ENCODE results near the gene CNOT11.
"Not testable (repeated sequence)": the region's sequence is repeated elsewhere in the genome, so short reads cannot be mapped to it uniquely, and the experiment has no call there.

The CNOT11 gene

DNA sequence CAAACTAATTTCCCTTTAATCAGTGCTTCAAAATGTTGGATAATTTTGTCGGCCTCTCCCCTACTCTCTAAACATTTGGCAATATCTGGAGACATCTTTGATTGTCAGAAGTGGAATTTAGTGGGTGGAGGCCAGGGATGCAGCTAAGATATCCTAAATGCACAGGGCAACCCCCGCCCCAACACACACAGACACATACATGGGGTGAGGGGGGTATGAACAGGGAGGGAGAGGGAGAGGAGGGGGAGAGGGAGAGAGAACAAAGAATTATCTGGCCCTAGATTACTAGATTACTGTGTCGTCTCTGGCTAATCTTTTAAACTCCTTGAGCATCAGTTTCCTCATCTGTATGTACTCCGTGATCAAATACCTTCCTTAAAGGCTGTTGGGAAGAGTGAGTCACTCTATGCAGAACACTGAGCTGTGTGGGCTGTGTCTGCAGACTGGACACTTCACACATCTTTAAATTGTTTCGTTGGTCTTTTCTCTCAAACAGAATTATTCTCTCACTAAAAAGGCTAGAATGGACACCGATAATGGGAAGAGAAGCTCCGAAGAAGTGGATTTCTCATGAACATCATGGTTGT lies 52.9 kb downstream of the CNOT11 start:
- intact Hi-C loops (cut with DNase I) = loop anchor here (5.0 kb wide), 1 partner anchor 53 kb away; the partner anchor contains the start of gene CNOT11
- no peak for DNase-seq

- DNase-seq = no peak
- intact Hi-C loops (cut with DNase I) = loop anchor here (5.0 kb wide), 1 partner anchor 54 kb away; the partner anchor contains the start of gene CNOT11
Observed at GRCh38 chr2:101306410-101306809, 53.7 kb downstream of the CNOT11 start.

GRCh38 chr2:101307503-101307902 lies 54.8 kb downstream of the CNOT11 start:
- no peak for DNase-seq
- intact Hi-C loops (cut with DNase I) = loop anchor here (5.0 kb wide), 1 partner anchor 55 kb away; the partner anchor contains the start of gene CNOT11

GRCh38 chr2:101307950-101308431 lies 55.3 kb downstream of the CNOT11 start:
- DNase-seq = peak in 4 of 10 donors; percentile 12 to 89 (median 50)
- intact Hi-C loops (cut with DNase I) = loop anchor here (5.0 kb wide), 1 partner anchor 56 kb away; the partner anchor contains the start of gene CNOT11

- DNase-seq = peak; percentile 85 to 98 (median 89)
- intact Hi-C loops (cut with DNase I) = loop anchor here (5.0 kb wide), 1 partner anchor 56 kb away; the partner anchor contains the start of gene CNOT11
Observed at GRCh38 chr2:101308432-101309210, 55.9 kb downstream of the CNOT11 start, which contains the start of gene RNF149. RNF149 (minus strand) TSS chr2:101308701; CDS start chr2:101308588, 113 bp downstream.

DNA sequence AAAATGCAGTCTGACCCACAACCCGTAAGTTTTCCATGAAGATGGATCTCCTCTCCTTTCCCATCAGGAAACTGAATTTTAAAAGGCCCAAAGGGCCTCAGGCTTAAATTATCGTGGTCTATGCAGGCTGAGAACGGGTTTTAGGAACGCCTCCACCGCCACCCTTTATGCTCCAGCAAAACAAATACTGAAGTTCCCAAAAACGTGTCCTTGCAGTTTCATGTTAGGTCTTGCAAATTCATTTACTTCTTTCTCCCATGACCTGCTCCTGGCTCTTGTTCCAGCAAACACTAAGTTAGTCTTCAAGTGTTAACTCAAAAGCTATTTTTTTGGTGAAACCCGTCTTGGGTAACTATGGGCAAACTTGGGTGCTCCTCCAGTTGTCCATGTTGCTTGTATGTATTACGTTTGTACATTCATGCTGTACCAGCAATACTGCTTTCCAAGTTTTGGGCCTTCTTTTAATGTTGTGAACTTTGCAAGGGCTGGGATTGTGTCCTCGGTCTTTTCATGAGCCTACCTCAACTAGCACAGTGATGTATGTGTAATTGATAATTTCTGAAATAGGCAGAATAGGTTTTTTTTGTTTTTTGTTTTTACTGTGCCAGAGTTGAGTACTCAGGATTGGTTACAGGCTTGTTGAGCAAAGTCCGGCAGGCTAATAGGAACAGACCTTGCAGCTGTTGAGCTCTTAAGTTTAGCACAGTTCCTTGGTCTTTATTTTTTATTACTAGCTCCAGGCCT lies 57.6 kb downstream of the CNOT11 start:
- no peak for DNase-seq
- intact Hi-C loops (cut with DNase I) = no loop called here

- no peak for DNase-seq
- intact Hi-C loops (cut with DNase I) = no loop called here
Observed at GRCh38 chr2:101310834-101311695, 58.4 kb downstream of the CNOT11 start.

DNA sequence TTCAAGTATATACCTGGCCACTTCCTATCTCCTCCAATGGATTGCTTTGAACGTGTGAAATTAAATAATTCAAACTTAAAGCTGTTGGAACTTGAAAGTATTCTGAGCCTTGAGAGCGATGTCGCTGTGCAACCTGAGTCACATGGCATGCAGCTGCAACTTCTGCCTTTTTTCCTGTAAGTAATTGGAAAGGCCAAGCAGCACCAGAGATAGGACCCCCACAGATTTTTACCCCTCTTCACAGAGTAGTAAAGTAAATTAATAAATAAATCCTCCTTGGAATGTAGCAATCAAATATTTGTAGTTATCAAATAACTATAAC lies 59.0 kb downstream of the CNOT11 start:
- intact Hi-C loops (cut with DNase I) = no loop called here

GRCh38 chr2:101316568-101316967 lies 63.9 kb downstream of the CNOT11 start:
- DNase-seq; intact Hi-C loops (cut with DNase I): not testable (repeated sequence)

More for the DNA sequence above, 59.0 kb downstream of the CNOT11 start:
- DNase-seq = no peak

All from posterior cingulate gyrus (tissue), 11 donors.